Fibroblast of lung (primary cell): ENCODE results near the gene PDE8B. TPM values are rescaled to one million over a fixed set of nuclear protein-coding genes. Genes with fewer than 3 reads are reported as not detected.
A peak's percentile ranks its signal among the peaks of the same experiment; 100 is the strongest.

Experiments
- DNase-seq, 2 donors: peaks; one replicate each; pipeline versions ENCODE4 v3.0.0 to v3.0.0-alpha.2; 2010; ENCODE audit warnings: low read depth in 2 of 2
- H2AFZ ChIP-seq: 2 replicates; pipeline ENCODE4 v1.5.1; 2012; ENCODE audit warnings: low read length, control low read depth, inconsistent platforms
- H3K27ac ChIP-seq: 2 replicates; pipeline ENCODE4 v1.5.1; 2011; ENCODE audit warnings: low read length, control low read depth; ENCODE audit not compliant: insufficient read depth
- H3K27me3 ChIP-seq: 2 replicates; pipeline ENCODE4 v1.5.1; 2011; ENCODE audit warnings: mild to moderate bottlenecking, low read length; ENCODE audit not compliant: control insufficient read depth, insufficient read depth
- H3K36me3 ChIP-seq: 2 replicates; pipeline ENCODE4 v1.5.1; 2011; ENCODE audit warnings: low read length; ENCODE audit not compliant: control insufficient read depth, insufficient read depth
- H3K4me1 ChIP-seq: 2 replicates; pipeline ENCODE4 v1.5.1; 2011; ENCODE audit warnings: low read length; ENCODE audit not compliant: control insufficient read depth, insufficient read depth; ENCODE audit errors: extremely low read depth
- H3K4me2 ChIP-seq: 2 replicates; pipeline ENCODE4 v1.5.1; 2011; ENCODE audit warnings: low read length, control low read depth; ENCODE audit not compliant: insufficient read depth; ENCODE audit errors: extremely low read depth
- H3K4me3 ChIP-seq, 4 experiments: fragments of 200-600 bp in 1 of 4; sonication (generic) in 1 of 4; replicated peaks in 1 of 4; 2 replicates each; pipeline ENCODE4 v1.5.1; 2011 to 2016; ENCODE audit warnings: low read length in 4 of 4, low read depth in 3 of 4, mild to moderate bottlenecking in 3 of 4, control low read depth in 2 of 4, inconsistent platforms in 1 of 4, mixed read lengths in 1 of 4; ENCODE audit not compliant: insufficient read depth in 1 of 4; ENCODE audit errors: control extremely low read depth in 1 of 4
- H3K79me2 ChIP-seq: 2 replicates; pipeline ENCODE4 v1.5.1; 2012; ENCODE audit warnings: mild to moderate bottlenecking, low read length, inconsistent platforms; ENCODE audit not compliant: control insufficient read depth, insufficient read depth
- H3K9ac ChIP-seq: 2 replicates; pipeline ENCODE4 v1.5.1; 2011; ENCODE audit warnings: mild to moderate bottlenecking, low read length, control low read depth; ENCODE audit not compliant: insufficient read depth
- H3K9me3 ChIP-seq: 2 replicates; pipeline ENCODE4 v1.5.1; 2012; ENCODE audit warnings: low read depth, low read length; ENCODE audit not compliant: control insufficient read depth, insufficient read depth
- H4K20me1 ChIP-seq: 2 replicates; pipeline ENCODE4 v1.5.1; 2011; ENCODE audit warnings: low read length; ENCODE audit not compliant: control insufficient read depth, insufficient read depth; ENCODE audit errors: extremely low read depth
- EZH2 ChIP-seq: IDR thresholded peaks from 2 replicates; pipeline ENCODE4 v1.5.1; 2012; ENCODE audit warnings: low read length, control low read depth, mild to moderate bottlenecking; ENCODE audit errors: missing control alignments
- polyA plus RNA-seq, 2 donors: library from polyadenylated mRNA; depleted of rRNA in 1 of 2; stranded (reverse) in 1 of 2; unstranded in 1 of 2; fragments of >200 nt; gene quantifications; 2 replicates each; pipeline ENCODE4 v1.2.1, GENCODE V29; 2011 to 2012; ENCODE audit warnings: missing spikeins in 1 of 2
- total RNA-seq: library from RNA; depleted of rRNA; stranded (reverse); fragments of >200 nt; gene quantifications from 2 replicates; pipeline ENCODE4 v1.2.1, GENCODE V29; 2014
- TF ChIP-seq, protein P1 (sequence below), 2 donors: IDR thresholded peaks in 1 of 2; conservative IDR thresholded peaks in 1 of 2; 1 replicate in 1 of 2; 2 replicates in 1 of 2; pipeline ENCODE4 v1.5.1; 2011 to 2012; ENCODE audit warnings: low read length in 2 of 2, control low read depth in 1 of 2, inconsistent platforms in 1 of 2, low read depth in 1 of 2, mild to moderate bottlenecking in 1 of 2

Gene PDE8B
- total and polyA plus RNA-seq, 2 donors (not counting 1 experiment from before 2014, with no cell fraction given) = 0.17 to 0.18 TPM

DNA sequence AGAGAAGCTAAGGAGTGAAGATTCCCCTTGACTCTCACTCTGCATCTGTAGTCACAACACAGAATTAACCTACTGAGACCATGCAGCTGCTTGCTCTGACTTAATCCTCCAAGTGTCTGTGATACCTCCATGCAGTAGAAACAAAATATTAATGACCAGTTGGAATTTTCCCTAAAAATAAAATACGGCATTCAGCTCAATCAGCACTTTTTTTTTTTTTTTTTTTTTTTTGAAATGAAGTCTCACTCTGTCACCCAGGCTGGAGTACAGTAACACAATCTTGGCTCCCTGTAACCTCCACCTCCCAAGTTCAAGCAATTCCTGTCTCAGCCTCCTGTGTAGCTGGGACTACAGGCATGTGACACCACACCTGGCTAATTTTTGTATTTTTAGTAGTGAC, 233.2 kb downstream of the PDE8B start:
- no peaks in the 10 kb centered on the region for H3K27me3 ChIP-seq
- H3K4me2 ChIP-seq = no peak overlapping the region
- H3K36me3 ChIP-seq = no peaks in the 10 kb centered on the region
- H3K9ac ChIP-seq = no peak overlapping the region
- H3K79me2 ChIP-seq = no peaks in the 10 kb centered on the region
- TF ChIP-seq, protein P1, sequence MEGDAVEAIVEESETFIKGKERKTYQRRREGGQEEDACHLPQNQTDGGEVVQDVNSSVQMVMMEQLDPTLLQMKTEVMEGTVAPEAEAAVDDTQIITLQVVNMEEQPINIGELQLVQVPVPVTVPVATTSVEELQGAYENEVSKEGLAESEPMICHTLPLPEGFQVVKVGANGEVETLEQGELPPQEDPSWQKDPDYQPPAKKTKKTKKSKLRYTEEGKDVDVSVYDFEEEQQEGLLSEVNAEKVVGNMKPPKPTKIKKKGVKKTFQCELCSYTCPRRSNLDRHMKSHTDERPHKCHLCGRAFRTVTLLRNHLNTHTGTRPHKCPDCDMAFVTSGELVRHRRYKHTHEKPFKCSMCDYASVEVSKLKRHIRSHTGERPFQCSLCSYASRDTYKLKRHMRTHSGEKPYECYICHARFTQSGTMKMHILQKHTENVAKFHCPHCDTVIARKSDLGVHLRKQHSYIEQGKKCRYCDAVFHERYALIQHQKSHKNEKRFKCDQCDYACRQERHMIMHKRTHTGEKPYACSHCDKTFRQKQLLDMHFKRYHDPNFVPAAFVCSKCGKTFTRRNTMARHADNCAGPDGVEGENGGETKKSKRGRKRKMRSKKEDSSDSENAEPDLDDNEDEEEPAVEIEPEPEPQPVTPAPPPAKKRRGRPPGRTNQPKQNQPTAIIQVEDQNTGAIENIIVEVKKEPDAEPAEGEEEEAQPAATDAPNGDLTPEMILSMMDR (conservative IDR thresholded peaks at IDR 0.05 in 1 of 2, IDR thresholded peaks at IDR 0.05 in 1 of 2; ENCODE audit: low read depth in 1 of 2, low read length in 2 of 2) = no peak
- no peak for TF ChIP-seq EZH2
- DNase-seq = no peak
- H3K27ac ChIP-seq = no peak overlapping the region
- no peaks in the 10 kb centered on the region for H3K9me3 ChIP-seq
- H4K20me1 ChIP-seq = no peaks in the 10 kb centered on the region
- no peaks in the 10 kb centered on the region for H3K4me1 ChIP-seq
- H3K4me3 ChIP-seq = no peak overlapping the region
- no peak overlapping the region for H2AFZ ChIP-seq

DNA sequence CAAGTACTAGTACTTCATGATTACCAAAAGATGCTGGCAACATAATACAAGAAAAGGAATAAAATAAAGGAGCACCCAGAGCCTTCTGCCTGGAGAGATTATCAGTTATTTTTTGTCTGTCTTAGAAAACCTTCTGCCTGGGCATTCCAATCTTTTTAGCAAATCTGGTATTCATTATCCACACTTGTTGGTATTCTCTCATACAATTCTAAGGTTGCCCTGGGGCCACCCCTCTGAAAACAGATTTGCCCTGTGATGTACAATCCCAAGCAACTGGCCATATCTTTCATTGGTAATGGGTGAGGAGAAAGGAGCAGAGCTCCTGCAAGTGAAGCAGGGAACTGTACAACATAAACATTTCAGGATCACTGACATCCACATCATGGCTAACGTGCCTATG, 233.9 kb downstream of the PDE8B start:
- TF ChIP-seq EZH2 = no peak
- TF ChIP-seq, protein P1 (conservative IDR thresholded peaks at IDR 0.05 in 1 of 2, IDR thresholded peaks at IDR 0.05 in 1 of 2; ENCODE audit: low read depth in 1 of 2, low read length in 2 of 2) = no peak
- Histone ChIP-seq H3K4me3 (no peak overlapping the region), H3K27ac (no peak overlapping the region), H3K9me3 (no peaks in the 10 kb centered on the region), H3K4me1 (no peaks in the 10 kb centered on the region), H3K79me2 (no peaks in the 10 kb centered on the region), H3K27me3 (no peaks in the 10 kb centered on the region), H3K36me3 (no peaks in the 10 kb centered on the region), H4K20me1 (no peaks in the 10 kb centered on the region), H3K9ac (no peak overlapping the region), H3K4me2 (no peak overlapping the region), H2AFZ (no peak overlapping the region)
- DNase-seq = peak in 1 of 2 donors; percentile 19

DNA sequence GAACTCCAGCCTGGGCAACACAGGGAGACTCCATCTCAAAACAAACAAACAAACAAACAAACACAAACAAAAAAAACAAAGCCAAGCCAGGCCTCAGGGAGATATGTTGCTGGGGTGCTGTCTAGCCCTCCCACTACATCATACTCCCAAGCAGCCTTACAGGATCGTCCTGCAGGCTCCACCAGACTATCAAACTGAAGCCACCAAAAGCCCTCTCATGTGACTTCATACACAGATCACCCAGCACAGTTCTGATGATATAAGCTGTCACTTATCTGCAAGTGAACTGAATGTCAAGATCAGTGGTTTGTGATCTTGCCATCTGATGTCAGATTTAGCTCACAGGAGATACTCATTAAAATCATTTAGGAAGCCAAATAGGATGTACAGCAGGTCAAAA, 238.4 kb downstream of the PDE8B start:
- no peak for TF ChIP-seq EZH2
- TF ChIP-seq, protein P1 (conservative IDR thresholded peaks at IDR 0.05 in 1 of 2, IDR thresholded peaks at IDR 0.05 in 1 of 2; ENCODE audit: low read depth in 1 of 2, low read length in 2 of 2) = no peak

More for the DNA sequence above, 238.4 kb downstream of the PDE8B start:
- Histone ChIP-seq H4K20me1 (no peaks in the 10 kb centered on the region), H3K27me3 (no peaks in the 10 kb centered on the region), H3K36me3 (no peaks in the 10 kb centered on the region), H3K4me2 (no peak overlapping the region), H2AFZ (no peak overlapping the region), H3K4me3 (no peak overlapping the region), H3K79me2 (no peaks in the 10 kb centered on the region), H3K9me3 (no peaks in the 10 kb centered on the region), H3K4me1 (no peaks in the 10 kb centered on the region), H3K27ac (no peak overlapping the region), H3K9ac (no peak overlapping the region)
- DNase-seq = no peak
